ENCODE data around the gene GZMB.
"Not testable (repeated sequence)": the region's sequence is repeated elsewhere in the genome, so short reads cannot be mapped to it uniquely, and the experiment has no call there.

The GZMB gene

GRCh38 chr14:24634158-24634557, at the start of gene GZMB:
Gene GZMB, minus strand, starts transcription at chr14:24634190. Its CDS starts 30 bp downstream, at chr14:24634160.
- in situ Hi-C loops (cut with MboI; ENCODE audit: low sequenced_read_pairs), result no loop called here

GRCh38 chr14:24681056-24681455, 47.1 kb upstream of the GZMB start:
- in situ Hi-C loops (cut with MboI; ENCODE audit: low sequenced_read_pairs), result no loop called here

- in situ Hi-C loops (cut with MboI; ENCODE audit: low sequenced_read_pairs), result no loop called here
Measured at GRCh38 chr14:24680516-24680915, 46.5 kb upstream of the GZMB start.

GRCh38 chr14:24679248-24679961, 45.4 kb upstream of the GZMB start:
- in situ Hi-C loops (cut with MboI; ENCODE audit: low sequenced_read_pairs), result no loop called here

- in situ Hi-C loops (cut with MboI; ENCODE audit: low sequenced_read_pairs), result no loop called here
Measured at GRCh38 chr14:24678801-24679247, 44.8 kb upstream of the GZMB start.

GRCh38 chr14:24677956-24678355, 44.0 kb upstream of the GZMB start:
- in situ Hi-C loops (cut with MboI; ENCODE audit: low sequenced_read_pairs), result no loop called here

GRCh38 chr14:24674204-24674970, 40.4 kb upstream of the GZMB start:
- in situ Hi-C loops (cut with MboI; ENCODE audit: low sequenced_read_pairs), result no loop called here

- in situ Hi-C loops (cut with MboI; ENCODE audit: low sequenced_read_pairs), result no loop called here
Measured at GRCh38 chr14:24673534-24674203, 39.7 kb upstream of the GZMB start.

- in situ Hi-C loops (cut with MboI; ENCODE audit: low sequenced_read_pairs), result no loop called here
Measured at GRCh38 chr14:24673059-24673458, 39.1 kb upstream of the GZMB start.

GRCh38 chr14:24670594-24670993, 36.6 kb upstream of the GZMB start:
- in situ Hi-C loops (cut with MboI; ENCODE audit: low sequenced_read_pairs), result no loop called here

- in situ Hi-C loops (cut with MboI; ENCODE audit: low sequenced_read_pairs), result no loop called here
Measured at GRCh38 chr14:24669651-24670050, 35.7 kb upstream of the GZMB start.

GRCh38 chr14:24665440-24665991, 31.5 kb upstream of the GZMB start:
- in situ Hi-C loops (cut with MboI; ENCODE audit: low sequenced_read_pairs), result no loop called here

GRCh38 chr14:24664366-24664765, 30.4 kb upstream of the GZMB start:
- in situ Hi-C loops (cut with MboI; ENCODE audit: low sequenced_read_pairs), result no loop called here

- in situ Hi-C loops (cut with MboI; ENCODE audit: low sequenced_read_pairs), result no loop called here
Measured at GRCh38 chr14:24662753-24663152, 28.8 kb upstream of the GZMB start.

GRCh38 chr14:24659916-24660570, 26.1 kb upstream of the GZMB start:
- in situ Hi-C loops (cut with MboI; ENCODE audit: low sequenced_read_pairs), result no loop called here

GRCh38 chr14:24648361-24648760, 14.4 kb upstream of the GZMB start:
- in situ Hi-C loops (cut with MboI; ENCODE audit: low sequenced_read_pairs), result not testable (repeated sequence)

- in situ Hi-C loops (cut with MboI; ENCODE audit: low sequenced_read_pairs), result no loop called here
Measured at GRCh38 chr14:24639905-24640304, 5.9 kb upstream of the GZMB start.

GRCh38 chr14:24639270-24639669, 5.3 kb upstream of the GZMB start:
- in situ Hi-C loops (cut with MboI; ENCODE audit: low sequenced_read_pairs), result no loop called here

- in situ Hi-C loops (cut with MboI; ENCODE audit: low sequenced_read_pairs), result no loop called here
Measured at GRCh38 chr14:24633353-24633752, 637 bp downstream of the GZMB start.

GRCh38 chr14:24632761-24633160, 1.2 kb downstream of the GZMB start:
- in situ Hi-C loops (cut with MboI; ENCODE audit: low sequenced_read_pairs), result no loop called here

GRCh38 chr14:24632336-24632735, 1.7 kb downstream of the GZMB start:
- in situ Hi-C loops (cut with MboI; ENCODE audit: low sequenced_read_pairs), result no loop called here
